A673 (cell line): ENCODE measurements around the gene ZCCHC10. TPM values are rescaled to one million over a fixed set of nuclear protein-coding genes. Genes with fewer than 3 reads are reported as not detected.

ENCODE experiments used
- Bru-seq: library from RNA; stranded (reverse); fragments of 400-500 nt; gene quantifications from one replicate; lab custom pipeline; 2021; lab: Mats Ljungman, UMichigan
- BruChase-seq, 2 experiments: library from RNA; stranded (reverse); fragments of 400-500 nt; gene quantifications; one replicate each; lab custom pipeline; 2021; lab: Mats Ljungman, UMichigan
- BruUV-seq: library from RNA; stranded (reverse); fragments of 400-500 nt; replicated peaks from 2 replicates; lab custom pipeline; 2021; lab: Mats Ljungman, UMichigan
- CTCF ChIA-PET: fragments of 300-600 bp; sonication (Branson Sonifier 250); formaldehyde crosslinking; loops from one replicate; lab custom pipeline; 2022; ENCODE audit warnings: antibody characterized with exemption; lab: Charles Lee
- POLR2A ChIA-PET: fragments of 300-600 bp; sonication (Branson Sonifier 250); formaldehyde crosslinking; loops from one replicate; lab custom pipeline; 2022; ENCODE audit warnings: antibody characterized with exemption; ENCODE audit not compliant: low non-redundant PET; lab: Charles Lee
- DNase-seq: peaks from one replicate; pipeline ENCODE4 v3.0.0-alpha.2; 2015; ENCODE audit warnings: low spot score
- H3K27ac ChIP-seq: fragments of 200-600 bp; sonication (generic); 2 replicates; pipeline ENCODE4 v1.5.1; 2016; ENCODE audit warnings: mixed run types, low read depth, mild to moderate bottlenecking, mixed read lengths, antibody characterized with exemption, low read length; ENCODE audit not compliant: poor library complexity, severe bottlenecking
- H3K27me3 ChIP-seq: fragments of 200-600 bp; sonication (generic); replicated peaks from 2 replicates; pipeline ENCODE4 v1.6.1; 2017; ENCODE audit warnings: mixed run types, low read depth, mild to moderate bottlenecking, mixed read lengths, antibody characterized with exemption, low read length; ENCODE audit not compliant: insufficient read depth, poor library complexity
- H3K36me3 ChIP-seq: fragments of 200-600 bp; sonication (generic); 2 replicates; pipeline ENCODE4 v1.6.1; 2016; ENCODE audit warnings: mixed run types, mild to moderate bottlenecking, mixed read lengths, antibody characterized with exemption, low read length; ENCODE audit not compliant: insufficient read depth, poor library complexity, severe bottlenecking
- H3K4me1 ChIP-seq: fragments of 200-600 bp; sonication (generic); 2 replicates; pipeline ENCODE4 v1.6.1; 2017; ENCODE audit warnings: mixed run types, mild to moderate bottlenecking, mixed read lengths, antibody characterized with exemption, low read length; ENCODE audit not compliant: insufficient read depth, poor library complexity, severe bottlenecking
- H3K4me3 ChIP-seq: fragments of 200-600 bp; sonication (generic); 2 replicates; pipeline ENCODE4 v1.5.1; 2016; ENCODE audit warnings: low read depth, mixed run types, mild to moderate bottlenecking, mixed read lengths, low read length; ENCODE audit not compliant: poor library complexity, severe bottlenecking
- H3K9me3 ChIP-seq: fragments of 200-600 bp; sonication (generic); 2 replicates; pipeline ENCODE4 v1.6.1; 2016; ENCODE audit warnings: mixed run types, low read depth, mild to moderate bottlenecking, mixed read lengths, antibody characterized with exemption, low read length; ENCODE audit not compliant: poor library complexity, severe bottlenecking
- EZH2 ChIP-seq: fragments of 200-600 bp; sonication (generic); IDR thresholded peaks from 2 replicates; pipeline ENCODE4 v1.6.1; 2017; ENCODE audit warnings: borderline replicate concordance, low read depth, mild to moderate bottlenecking, mixed read lengths, antibody characterized with exemption, low read length; ENCODE audit not compliant: poor library complexity, severe bottlenecking
- intact Hi-C: fragments of 100-400 bp; cut with micrococcal nuclease; formaldehyde crosslinking; loops from one replicate; pipeline ENCODE4 v1.10.0; 2022; ENCODE audit not compliant: unreplicated experiment
- long read RNA-seq: library from polyadenylated mRNA; stranded (forward); transcript quantifications from one replicate; pipeline ENCODE4 v2.0.0, GENCODE V29; 2022
- total RNA-seq: library from RNA; stranded (reverse); gene quantifications from 2 replicates; pipeline ENCODE4 v1.2.3, GENCODE V29; 2021
- TF ChIP-seq, protein P1 (sequence below): fragments of 300-800, 200-600 bp; sonication (generic); conservative IDR thresholded peaks from 2 replicates; pipeline ENCODE4 v1.5.1; 2017; ENCODE audit warnings: low read depth, mild to moderate bottlenecking, antibody characterized with exemption, low read length, moderate library complexity, mixed read lengths

Gene ZCCHC10
- total RNA-seq = 31.2 and 33.4 TPM in 2 replicates
- Bru-seq, nascent RNA = percentile 74 among the genes with signal in this experiment
- percentile 77 among the genes with signal in this experiment for BruChase-seq, experiment 1, labeled RNA remaining after a 2-hour chase
- percentile 76 among the genes with signal in this experiment for BruChase-seq, experiment 2, labeled RNA remaining after a 6-hour chase
- long read RNA-seq, transcript ZCCHC10-203 (3 exons, 325 nt) = minor isoform, 8 of 81 reads
- long read RNA-seq, transcript ZCCHC10-201 (4 exons, 2,178 nt) = major isoform, 33 of 81 reads
- long read RNA-seq, transcript ZCCHC10-207 (5 exons, 1,070 nt) = minor isoform, 15 of 81 reads
- long read RNA-seq, transcript ZCCHC10-206 (4 exons, 608 nt) = minor isoform, 9 of 81 reads
- long read RNA-seq, partial matches to known transcripts = 4 of 81 reads
- long read RNA-seq, other reads (novel, unspliced or antisense) = 5 of 81 reads

GRCh38 chr5:133025804-133026663, at the start of gene ZCCHC10:
ZCCHC10 (minus strand) TSS chr5:133026549; CDS start chr5:133026537, 12 bp downstream.
- POLR2A ChIA-PET = interaction anchor here (0.6 to 0.7 kb wide), 2 partner anchors 9 to 384 kb away, joined by 3 read pairs; no protein-coding TSS in a partner anchor
- TF ChIP-seq, protein P1, sequence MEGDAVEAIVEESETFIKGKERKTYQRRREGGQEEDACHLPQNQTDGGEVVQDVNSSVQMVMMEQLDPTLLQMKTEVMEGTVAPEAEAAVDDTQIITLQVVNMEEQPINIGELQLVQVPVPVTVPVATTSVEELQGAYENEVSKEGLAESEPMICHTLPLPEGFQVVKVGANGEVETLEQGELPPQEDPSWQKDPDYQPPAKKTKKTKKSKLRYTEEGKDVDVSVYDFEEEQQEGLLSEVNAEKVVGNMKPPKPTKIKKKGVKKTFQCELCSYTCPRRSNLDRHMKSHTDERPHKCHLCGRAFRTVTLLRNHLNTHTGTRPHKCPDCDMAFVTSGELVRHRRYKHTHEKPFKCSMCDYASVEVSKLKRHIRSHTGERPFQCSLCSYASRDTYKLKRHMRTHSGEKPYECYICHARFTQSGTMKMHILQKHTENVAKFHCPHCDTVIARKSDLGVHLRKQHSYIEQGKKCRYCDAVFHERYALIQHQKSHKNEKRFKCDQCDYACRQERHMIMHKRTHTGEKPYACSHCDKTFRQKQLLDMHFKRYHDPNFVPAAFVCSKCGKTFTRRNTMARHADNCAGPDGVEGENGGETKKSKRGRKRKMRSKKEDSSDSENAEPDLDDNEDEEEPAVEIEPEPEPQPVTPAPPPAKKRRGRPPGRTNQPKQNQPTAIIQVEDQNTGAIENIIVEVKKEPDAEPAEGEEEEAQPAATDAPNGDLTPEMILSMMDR = no peak
- no peak for TF ChIP-seq EZH2
- CTCF ChIA-PET = no interaction called here
- TSS peak; percentile 72 for BruUV-seq
- H3K4me1 ChIP-seq = no peaks in the 10 kb centered on the region
- H3K9me3 ChIP-seq = no peaks in the 10 kb centered on the region
- DNase-seq = peak; percentile 98
- peak within 1 kb of the TSS; percentile 96 for H3K4me3 ChIP-seq
- H3K36me3 ChIP-seq = peaks cover 6% of the 10 kb centered on the region
- no peaks in the 10 kb centered on the region for H3K27me3 ChIP-seq
- peak within 1 kb of the TSS; percentile 98 for H3K27ac ChIP-seq
- intact Hi-C loops = loop anchor here (1.0 kb wide), 1 partner anchor 25 kb away; no protein-coding TSS in a partner anchor

DNA sequence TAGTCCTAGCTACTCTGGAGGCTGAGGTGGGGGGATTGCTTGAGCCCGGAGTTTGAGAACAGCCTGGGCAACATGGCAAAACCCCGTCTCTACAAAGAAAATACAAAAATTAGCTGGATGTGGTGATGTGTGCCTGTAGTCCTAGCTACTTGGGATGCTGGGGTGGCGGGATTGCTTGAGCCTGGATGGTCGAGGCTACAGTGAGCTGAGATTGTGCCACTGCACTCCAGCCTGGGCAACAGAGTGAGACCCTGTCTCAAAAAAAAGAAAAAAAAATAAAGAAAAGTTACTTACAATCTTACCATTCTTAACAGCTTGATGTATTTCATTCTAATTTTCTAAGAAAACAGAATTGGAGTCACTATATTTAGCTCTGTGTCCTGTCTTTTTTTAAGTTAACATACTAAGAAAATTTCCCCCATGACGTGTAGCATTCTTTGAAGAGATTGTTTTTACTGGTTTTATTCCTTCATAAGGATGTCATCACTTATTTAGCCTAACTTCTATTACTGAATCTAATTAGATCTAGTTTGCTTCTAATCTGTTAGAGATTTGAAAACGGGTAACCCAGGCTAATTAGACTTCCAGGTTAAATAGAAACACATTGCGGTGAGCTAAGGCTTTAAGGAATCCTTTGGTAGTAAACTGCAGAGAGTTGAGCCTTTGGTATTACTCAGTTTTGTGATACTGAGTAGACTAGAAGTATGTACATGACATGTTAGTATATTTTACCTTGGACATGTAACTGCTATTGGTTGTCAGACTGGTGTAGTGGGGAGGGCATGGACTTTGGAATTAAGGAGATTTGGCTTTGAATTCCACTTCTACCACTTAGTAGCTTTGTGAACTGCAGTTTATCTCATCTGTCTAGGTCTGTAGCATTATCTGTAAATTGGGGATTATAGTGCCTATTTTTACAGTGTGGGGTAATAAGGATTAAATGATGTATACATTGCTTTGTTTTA, 49.5 kb upstream of the ZCCHC10 start:
- DNase-seq = no peak
- peaks cover 77% of the 10 kb centered on the region for H3K36me3 ChIP-seq
- H3K27me3 ChIP-seq = no peaks in the 10 kb centered on the region
- TF ChIP-seq, protein P1 = no peak
- TF ChIP-seq EZH2 = no peak
- no peaks in the 10 kb centered on the region for H3K9me3 ChIP-seq
- no peak overlapping the region for H3K27ac ChIP-seq
- CTCF ChIA-PET = no interaction called here
- BruUV-seq = no TSS peak
- H3K4me3 ChIP-seq = no peak overlapping the region
- H3K4me1 ChIP-seq = no peaks in the 10 kb centered on the region
- intact Hi-C loops = no loop called here
- POLR2A ChIA-PET = interaction anchor here (0.7 kb wide), 1 partner anchor 90 kb away, joined by 4 read pairs; no protein-coding TSS in a partner anchor
